SK-N-SH (cell line): Measurements from ENCODE around the gene DGCR6L.
"Not testable (repeated sequence)": the region's sequence is repeated elsewhere in the genome, so short reads cannot be mapped to it uniquely, and the experiment has no call there.

ENCODE experiments used
- EP300 ChIP-seq, 2 experiments: IDR thresholded peaks; 2 replicates each; pipeline versions ENCODE4 v1.4.0 to v1.6.1; 2012; ENCODE audit warnings: borderline replicate concordance in 1 of 2, low read depth in 1 of 2, low read length in 1 of 2
- POLR2AphosphoS5 ChIP-seq: IDR thresholded peaks from 2 replicates; pipeline ENCODE4 v1.6.1; 2012; ENCODE audit warnings: low read depth, low read length
- REST ChIP-seq: IDR thresholded peaks from 2 replicates; pipeline ENCODE4 v1.6.1; 2012; ENCODE audit warnings: mild to moderate bottlenecking, low read depth, low read length, moderate library complexity
- SMC3 ChIP-seq: IDR thresholded peaks from 2 replicates; pipeline ENCODE4 v1.6.1; 2012; ENCODE audit warnings: low read depth, low read length, improper control_type of control experiment
- TAF1 ChIP-seq: IDR thresholded peaks from 2 replicates; pipeline ENCODE4 v1.6.1; 2012; ENCODE audit warnings: low read depth, mild to moderate bottlenecking, low read length, moderate library complexity, borderline replicate concordance
- USF1 ChIP-seq: IDR thresholded peaks from 2 replicates; pipeline ENCODE4 v1.4.0; 2012; ENCODE audit warnings: low read depth, borderline replicate concordance
- ZBTB33 ChIP-seq: IDR thresholded peaks from 2 replicates; pipeline ENCODE4 v1.4.0; 2012; ENCODE audit warnings: low read depth, borderline replicate concordance
- TF ChIP-seq, protein P1 (sequence below): fragments of 200-600 bp; sonication (generic); IDR thresholded peaks from 2 replicates; pipeline ENCODE4 v1.6.1; 2017; ENCODE audit warnings: antibody characterized with exemption, mild to moderate bottlenecking, moderate library complexity

DNA sequence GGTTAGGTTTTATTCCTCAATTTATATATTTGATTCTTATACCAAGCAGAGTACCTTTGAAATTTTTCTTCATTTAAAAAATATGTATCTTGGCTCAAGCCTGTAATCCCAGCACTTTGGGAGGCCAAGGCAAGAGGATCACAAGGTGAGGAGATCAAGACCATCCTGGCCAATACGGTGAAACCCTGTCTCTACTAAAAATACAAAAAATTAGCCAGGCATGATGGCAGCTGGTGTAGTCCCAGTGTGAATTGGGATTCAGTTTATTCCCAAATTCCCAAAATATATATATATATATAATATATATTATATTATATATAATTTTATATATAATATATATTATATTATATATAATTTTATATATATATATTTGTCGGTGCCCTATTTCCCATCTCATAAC, 18.4 kb upstream of the DGCR6L start:
- TF ChIP-seq EP300 (IDR thresholded peaks at IDR 0.05; ENCODE audit: borderline replicate concordance in 1 of 2, low read depth in 1 of 2, low read length in 1 of 2); SMC3; TAF1; USF1; ZBTB33; REST; POLR2AphosphoS5: not testable (repeated sequence)
- TF ChIP-seq, protein P1, sequence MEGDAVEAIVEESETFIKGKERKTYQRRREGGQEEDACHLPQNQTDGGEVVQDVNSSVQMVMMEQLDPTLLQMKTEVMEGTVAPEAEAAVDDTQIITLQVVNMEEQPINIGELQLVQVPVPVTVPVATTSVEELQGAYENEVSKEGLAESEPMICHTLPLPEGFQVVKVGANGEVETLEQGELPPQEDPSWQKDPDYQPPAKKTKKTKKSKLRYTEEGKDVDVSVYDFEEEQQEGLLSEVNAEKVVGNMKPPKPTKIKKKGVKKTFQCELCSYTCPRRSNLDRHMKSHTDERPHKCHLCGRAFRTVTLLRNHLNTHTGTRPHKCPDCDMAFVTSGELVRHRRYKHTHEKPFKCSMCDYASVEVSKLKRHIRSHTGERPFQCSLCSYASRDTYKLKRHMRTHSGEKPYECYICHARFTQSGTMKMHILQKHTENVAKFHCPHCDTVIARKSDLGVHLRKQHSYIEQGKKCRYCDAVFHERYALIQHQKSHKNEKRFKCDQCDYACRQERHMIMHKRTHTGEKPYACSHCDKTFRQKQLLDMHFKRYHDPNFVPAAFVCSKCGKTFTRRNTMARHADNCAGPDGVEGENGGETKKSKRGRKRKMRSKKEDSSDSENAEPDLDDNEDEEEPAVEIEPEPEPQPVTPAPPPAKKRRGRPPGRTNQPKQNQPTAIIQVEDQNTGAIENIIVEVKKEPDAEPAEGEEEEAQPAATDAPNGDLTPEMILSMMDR = not testable (repeated sequence)
